Fibroblast of the conjunctiva (primary cell): ENCODE results near the gene LOC128125822.
"Not testable (repeated sequence)": the region's sequence is repeated elsewhere in the genome, so short reads cannot be mapped to it uniquely, and the experiment has no call there.

Experiments used
- DNase-seq: peaks from one replicate; pipeline ENCODE4 v3.0.0-alpha.2; 2010; ENCODE audit warnings: low read depth

LOC128125822 gene

GRCh38 chr6:63582579-63583231, 10.4 kb downstream of the LOC128125822 start:
- no peak for DNase-seq

DNA sequence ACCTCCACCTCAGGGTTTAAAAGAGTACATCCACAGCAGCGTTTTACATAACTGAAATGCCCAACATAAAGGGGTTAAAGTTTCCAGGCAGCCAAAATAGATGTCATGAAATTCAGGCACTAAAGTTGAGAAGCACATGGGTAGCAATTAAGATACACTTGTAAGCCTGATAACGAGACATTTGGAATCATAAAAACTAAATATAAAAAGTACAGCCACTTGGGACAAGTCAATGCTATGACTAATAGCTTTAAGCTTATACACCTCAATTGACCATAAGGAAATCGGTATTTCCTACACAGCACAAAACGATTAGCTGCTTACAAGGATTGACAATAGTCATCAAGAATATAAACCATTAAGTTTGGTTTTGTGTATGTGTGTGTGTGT, 11.8 kb downstream of the LOC128125822 start:
- no peak for DNase-seq

DNA sequence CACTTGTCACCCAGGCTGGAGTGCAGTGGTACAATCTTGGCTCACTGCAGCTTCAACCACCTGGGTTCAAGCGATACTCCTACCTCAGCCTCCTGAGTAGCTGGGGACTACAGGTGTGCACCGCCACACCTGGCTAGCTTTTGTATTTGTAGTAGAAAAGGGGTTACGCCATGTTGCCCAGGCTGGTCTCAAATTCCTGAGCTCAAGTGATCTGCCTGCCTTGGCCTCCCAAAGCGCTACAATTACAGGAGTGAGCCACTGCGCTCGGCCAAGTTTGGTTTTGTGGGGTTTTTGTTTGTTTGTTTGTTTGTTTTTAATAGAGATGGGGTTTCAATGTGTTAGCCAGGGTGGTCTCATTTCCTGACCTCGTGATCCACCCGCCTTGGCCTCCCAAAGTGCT, 12.3 kb downstream of the LOC128125822 start:
- DNase-seq, result no peak

GRCh38 chr6:63585652-63586051, 13.4 kb downstream of the LOC128125822 start:
- DNase-seq, result not testable (repeated sequence)

DNA sequence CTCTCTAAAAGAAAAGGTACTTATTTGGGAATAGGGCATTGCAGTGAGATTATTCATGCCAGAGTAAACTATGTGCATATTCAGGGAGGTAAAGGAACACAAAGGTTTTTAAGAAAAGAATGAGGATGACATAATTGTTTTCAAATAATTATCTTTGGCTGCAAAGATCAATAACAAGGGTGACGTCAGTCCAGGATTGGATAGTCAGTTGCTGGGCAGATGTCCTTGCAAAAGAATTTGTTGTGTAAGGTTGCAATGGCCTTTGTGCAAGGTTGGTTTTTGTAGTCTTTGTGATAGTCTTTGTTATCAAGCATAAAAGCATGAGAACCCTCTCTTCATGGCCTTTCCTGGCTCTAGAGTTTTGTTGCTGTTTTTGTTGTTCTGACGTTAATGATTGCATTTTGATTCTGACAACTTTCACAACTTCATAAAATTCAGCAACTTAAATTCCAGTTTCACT, 17.7 kb downstream of the LOC128125822 start:
- no peak for DNase-seq

DNA sequence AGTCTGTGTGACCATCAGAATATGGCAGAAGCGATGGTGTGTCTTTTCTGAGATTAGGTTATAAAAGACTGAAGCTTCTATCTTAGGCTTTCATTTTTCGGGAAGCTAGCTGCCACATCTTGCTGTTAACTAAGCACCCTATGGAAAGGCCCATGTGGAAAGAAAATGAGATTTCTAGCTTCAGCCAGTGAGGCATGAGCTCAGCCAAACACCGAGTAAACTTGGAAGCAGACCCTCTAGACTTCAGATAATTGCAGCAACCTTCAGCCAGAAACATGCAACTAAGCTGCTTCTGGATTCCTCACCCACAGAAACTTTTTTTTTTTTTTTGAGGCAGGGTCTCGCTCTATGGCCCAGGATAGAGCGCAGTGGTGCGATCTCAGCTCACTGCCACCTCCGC, 20.6 kb downstream of the LOC128125822 start:
- no peak for DNase-seq

DNA sequence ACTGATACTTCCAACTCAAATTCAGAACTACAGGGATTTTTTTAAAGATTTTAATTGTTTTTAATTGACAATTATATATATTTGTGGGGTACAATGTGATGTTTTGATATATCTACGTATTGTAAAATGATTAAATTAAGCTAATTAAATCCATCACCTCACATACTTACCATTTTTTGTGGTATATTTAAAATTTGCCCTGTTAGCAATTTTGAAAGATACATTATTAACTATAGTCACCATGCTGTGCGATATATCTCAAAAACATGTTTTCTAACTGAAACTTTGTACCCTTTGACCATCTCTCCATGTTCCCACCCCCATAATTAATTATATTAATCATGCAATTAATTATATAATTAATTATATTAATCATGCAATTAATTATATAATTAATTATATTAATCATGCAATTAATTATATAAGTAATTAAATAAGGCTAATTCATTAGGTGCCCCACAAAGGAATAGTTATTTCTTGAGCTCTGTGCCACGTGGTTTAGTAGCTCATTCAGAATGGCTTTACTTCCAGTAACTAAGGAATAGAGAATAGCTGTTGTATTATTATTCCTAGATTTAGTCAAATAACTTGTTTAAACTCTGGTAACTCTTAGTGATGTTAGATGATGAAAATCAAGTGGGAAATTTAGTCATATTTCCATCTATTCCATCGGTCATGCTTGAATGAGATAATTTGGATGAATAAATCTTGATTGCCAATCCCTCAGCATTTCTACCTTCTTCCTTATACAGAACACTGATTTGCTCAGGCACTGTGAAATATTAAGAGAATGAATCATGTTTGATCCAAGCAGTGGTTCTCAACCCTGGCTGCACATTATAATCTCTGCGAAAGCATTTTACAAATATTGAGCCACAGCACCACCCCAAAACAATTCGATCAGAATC, 25.1 kb downstream of the LOC128125822 start:
- DNase-seq, result no peak

GRCh38 chr6:63598049-63599036, 26.1 kb downstream of the LOC128125822 start:
- peak; percentile 32 for DNase-seq

DNA sequence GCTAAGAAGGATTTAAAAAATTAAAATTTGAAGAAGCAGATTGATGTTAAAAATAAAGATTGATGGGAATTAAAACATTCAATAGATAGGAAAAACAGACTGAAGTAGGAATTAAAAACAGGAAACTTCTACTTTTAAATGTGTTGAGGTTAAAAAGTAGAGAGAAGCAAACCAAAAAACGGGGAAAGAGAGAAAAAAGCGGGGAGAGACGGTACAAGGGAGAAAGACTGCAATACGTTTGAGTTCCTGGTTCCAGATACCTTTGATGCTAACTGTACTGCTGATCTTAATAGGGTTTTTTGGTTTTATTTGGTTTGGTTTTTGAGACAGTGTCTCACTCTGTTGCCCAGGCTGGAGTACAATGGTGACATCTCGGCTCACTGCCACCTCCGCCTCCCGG, 27.0 kb downstream of the LOC128125822 start:
- DNase-seq, result no peak

DNA sequence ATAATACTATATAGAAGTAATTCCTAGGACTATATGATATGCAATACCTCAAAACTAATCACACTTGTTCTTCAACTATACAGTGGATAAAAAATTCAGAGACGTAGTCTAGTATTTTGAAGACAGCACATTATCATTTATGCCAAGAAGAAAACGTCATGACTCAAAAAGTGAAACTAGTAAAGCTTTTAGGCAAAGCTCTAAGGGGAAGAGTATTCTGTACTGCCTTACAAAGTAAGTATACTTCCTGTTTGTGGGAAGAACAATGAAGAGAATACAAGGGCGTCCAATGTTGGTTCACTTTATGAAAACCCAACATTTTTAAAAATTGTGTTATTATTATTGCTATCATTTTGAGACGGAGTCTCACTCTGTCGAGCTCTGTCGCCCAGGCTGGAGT, 27.9 kb downstream of the LOC128125822 start:
- DNase-seq, result no peak

DNA sequence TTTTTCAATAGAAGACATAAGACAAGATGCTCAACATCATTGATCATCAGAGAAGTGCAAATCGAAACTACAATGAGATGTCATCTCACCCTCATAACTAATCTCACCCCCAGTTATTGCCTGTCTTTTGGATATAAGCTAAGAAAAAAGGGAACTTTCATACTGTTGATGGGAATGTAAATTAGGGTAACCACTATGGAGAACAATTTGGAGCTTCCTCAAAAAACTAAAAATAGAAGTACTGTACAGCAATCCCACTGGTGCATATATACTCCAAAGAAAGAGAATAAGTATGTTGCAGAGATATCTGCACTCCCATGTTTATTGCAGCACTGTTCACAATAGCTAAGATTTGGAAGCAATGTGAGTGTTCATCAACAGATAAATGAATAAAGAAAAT, 37.0 kb downstream of the LOC128125822 start:
- DNase-seq, result no peak

- no peak for DNase-seq
Measured at GRCh38 chr6:63610944-63611343, 38.7 kb downstream of the LOC128125822 start.

DNA sequence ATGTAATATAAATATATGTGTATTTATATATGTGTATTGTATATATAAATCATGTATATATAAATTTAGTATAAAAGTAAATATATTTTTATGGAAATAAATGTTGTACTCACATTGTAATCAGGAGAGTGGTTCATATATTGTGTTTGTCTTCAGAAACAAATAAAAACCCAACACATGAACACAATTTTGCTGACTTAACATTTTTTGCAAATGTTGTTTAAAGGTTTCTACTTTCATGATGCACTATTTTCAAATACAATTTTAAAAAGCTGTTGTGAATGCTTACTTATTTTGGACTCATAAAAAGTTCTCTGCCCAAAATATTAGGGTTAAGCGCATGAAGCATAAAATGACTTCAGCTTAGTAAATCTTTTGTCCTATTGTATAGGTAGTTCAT, 39.3 kb downstream of the LOC128125822 start:
- no peak for DNase-seq

DNA sequence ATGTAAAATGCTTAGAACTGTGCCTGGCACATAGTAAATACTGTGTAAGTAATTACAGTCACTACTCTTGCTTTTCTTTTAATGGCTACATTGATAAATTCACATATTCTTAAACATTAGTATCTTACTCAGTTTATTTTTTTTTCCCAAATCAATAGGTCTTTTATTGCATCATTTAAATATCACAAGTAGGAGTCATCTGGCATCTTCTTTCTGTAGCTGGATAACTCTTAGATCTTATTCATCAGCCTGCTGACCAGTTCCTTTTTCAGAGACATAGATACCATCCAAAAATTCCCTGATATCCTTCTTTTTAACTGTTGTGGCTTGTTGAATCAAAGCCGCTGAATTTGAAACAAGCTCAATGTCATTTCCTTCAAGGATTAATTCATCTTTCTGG, 43.3 kb downstream of the LOC128125822 start:
- no peak for DNase-seq
